HepG2 (cell line): ENCODE measurements around the gene PFKM. TPM values are rescaled to one million over a fixed set of nuclear protein-coding genes. Genes with fewer than 3 reads are reported as not detected.

Experiments used
- ATAC-seq: fragments of 200-7000 bp; cut with Tn5 transposase; 3 replicates; pipeline ENCODE4 v1.9.1; 2020; ENCODE audit warnings: mild to moderate bottlenecking, moderate library complexity
- BruUV-seq: library from RNA; stranded (reverse); fragments of 400-500 nt; replicated peaks from 2 replicates; lab custom pipeline; 2021; lab: Mats Ljungman, UMichigan
- CTCF ChIA-PET: fragments of 300-600 bp; formaldehyde crosslinking; extraction: SDS; loops from one replicate; lab custom pipeline; 2021; ENCODE audit warnings: low total read pairs, inconsistent platforms, low intra/inter-chr PET ratio; lab: Yijun Ruan, JAX
- POLR2A ChIA-PET: fragments of 350-600 bp; sonication (Branson Sonifier 250); formaldehyde crosslinking; loops from one replicate; lab custom pipeline; 2020; ENCODE audit warnings: antibody characterized with exemption, inconsistent platforms; lab: Yijun Ruan, JAX
- DNase-seq: peaks from one replicate; pipeline ENCODE4 v3.0.0-alpha.2; 2015; ENCODE audit warnings: low spot score
- FAIRE-seq: peaks from 3 replicates; lab custom pipeline; 2011; peaks lifted over from hg19 to GRCh38; lab: Jason Lieb, UNC
- H2AFZ ChIP-seq: one replicate; pipeline ENCODE4 v1.6.1; 2011; ENCODE audit warnings: low read length, inconsistent platforms
- H3K27ac ChIP-seq: fragments of 300-600 bp; 3 replicates; pipeline ENCODE4 v1.8.0; 2011; ENCODE audit warnings: mixed run types, mild to moderate bottlenecking, mixed read lengths, low read length, inconsistent platforms; ENCODE audit not compliant: insufficient read depth; ENCODE audit errors: extremely low read length
- H3K27me3 ChIP-seq, 2 experiments: fragments of 200-600 bp in 1 of 2; 2 replicates in 1 of 2; 3 replicates in 1 of 2; pipeline versions ENCODE4 v1.6.0 to v1.8.0; 2011; ENCODE audit warnings: low read length in 2 of 2, mild to moderate bottlenecking in 2 of 2, moderate library complexity in 2 of 2, inconsistent platforms in 1 of 2; ENCODE audit not compliant: insufficient read depth in 2 of 2, control insufficient read depth in 1 of 2
- H3K36me3 ChIP-seq, 2 experiments: fragments of 200-600 bp in 1 of 2; replicated peaks in 1 of 2; 2 replicates in 1 of 2; 3 replicates in 1 of 2; pipeline versions ENCODE4 v1.5.1 to v1.8.0; 2011; ENCODE audit warnings: low read length in 2 of 2, inconsistent platforms in 1 of 2; ENCODE audit not compliant: insufficient read depth in 2 of 2, control insufficient read depth in 1 of 2
- H3K4me1 ChIP-seq: 2 replicates; pipeline ENCODE4 v1.5.1; 2012; ENCODE audit warnings: low read length, inconsistent platforms; ENCODE audit not compliant: insufficient read depth
- H3K4me2 ChIP-seq: 2 replicates; pipeline ENCODE4 v1.6.0; 2011; ENCODE audit warnings: low read depth, low read length, inconsistent platforms
- H3K4me3 ChIP-seq, 3 experiments: fragments of 200-600 bp in 1 of 3; sonication (generic), shearing (Covaris generic) in 1 of 3; replicated peaks in 1 of 3; 2 replicates each; pipeline ENCODE4 v1.5.1; 2011 to 2016; ENCODE audit warnings: low read length in 3 of 3, inconsistent platforms in 2 of 3, low read depth in 2 of 3, mild to moderate bottlenecking in 2 of 3, control low read depth in 1 of 3, mixed read lengths in 1 of 3; ENCODE audit not compliant: insufficient read depth in 1 of 3
- H3K79me2 ChIP-seq: one replicate; pipeline ENCODE4 v1.6.1; 2011; ENCODE audit warnings: low read length, inconsistent platforms; ENCODE audit not compliant: insufficient read depth
- H3K9ac ChIP-seq: 2 replicates; pipeline ENCODE4 v1.6.0; 2011; ENCODE audit warnings: mild to moderate bottlenecking, low read depth, low read length, inconsistent platforms; ENCODE audit not compliant: insufficient read depth
- H3K9me3 ChIP-seq: 2 replicates; pipeline ENCODE4 v1.5.1; 2012; ENCODE audit warnings: mild to moderate bottlenecking, low read length
- H4K20me1 ChIP-seq: 2 replicates; pipeline ENCODE4 v1.6.0; 2011; ENCODE audit warnings: inconsistent platforms, mild to moderate bottlenecking, low read length, moderate library complexity; ENCODE audit not compliant: insufficient read depth
- ATF7-NPFF ChIP-seq: sonication (generic); formaldehyde crosslinking; IDR thresholded peaks from 2 replicates; pipeline ENCODE4 v1.8.1; 2023; ENCODE audit warnings: mild to moderate bottlenecking, low read depth, missing genetic modification reagents, moderate library complexity
- CBX1 ChIP-seq: IDR thresholded peaks from one replicate; pipeline ENCODE4 v1.6.1; 2016; ENCODE audit warnings: antibody characterized with exemption, low read depth
- FOXC1 ChIP-seq: sonication (generic); formaldehyde crosslinking; IDR thresholded peaks from 2 replicates; pipeline ENCODE4 v1.8.0; 2022; ENCODE audit warnings: mild to moderate bottlenecking, missing genetic modification reagents, borderline replicate concordance
- GZF1 ChIP-seq: sonication (generic); formaldehyde crosslinking; IDR thresholded peaks from 2 replicates; pipeline ENCODE4 v1.5.1; 2020; ENCODE audit warnings: mild to moderate bottlenecking, missing genetic modification reagents
- HDAC2 ChIP-seq: sonication (generic); formaldehyde crosslinking; IDR thresholded peaks from 2 replicates; pipeline ENCODE4 v1.4.0; 2020; ENCODE audit warnings: missing genetic modification reagents
- PHF21A ChIP-seq: sonication (generic); formaldehyde crosslinking; IDR thresholded peaks from 2 replicates; pipeline ENCODE4 v1.5.0; 2020; ENCODE audit warnings: mild to moderate bottlenecking, missing genetic modification reagents
- YEATS4 ChIP-seq: sonication (generic); formaldehyde crosslinking; IDR thresholded peaks from 2 replicates; pipeline ENCODE4 v1.4.0; 2020; ENCODE audit warnings: missing genetic modification reagents, borderline replicate concordance
- ZKSCAN1 ChIP-seq: fragments of 150-350 bp; IDR thresholded peaks from 2 replicates; pipeline ENCODE4 v1.6.1; 2014; ENCODE audit warnings: low read length
- ZNF335 ChIP-seq: sonication (generic); formaldehyde crosslinking; IDR thresholded peaks from 2 replicates; pipeline ENCODE4 v1.4.0; 2020; ENCODE audit warnings: missing genetic modification reagents
- ZNF652 ChIP-seq: IDR thresholded peaks from 2 replicates; pipeline ENCODE4 v1.6.1; 2016; ENCODE audit warnings: low read depth, borderline replicate concordance
- WGBS: methylation state at CpG from one replicate; pipeline ENCODE4 v1.1.6; 2017; ENCODE audit warnings: low lambda C conversion rate; 5-methylcytosine and 5-hydroxymethylcytosine counted together
- in situ Hi-C: cut with HindIII; loops from 2 replicates; pipeline ENCODE4 v1.10.0; 2017; ENCODE audit warnings: low pct_unique_long_range_greater_than_20kb; ENCODE audit not compliant: extremely low pct_ligation_motif_present
- intact Hi-C: fragments of 100-400 bp; cut with micrococcal nuclease; formaldehyde crosslinking; loops from one replicate; pipeline ENCODE4 v1.10.0; 2022; ENCODE audit not compliant: unreplicated experiment
- polyA plus RNA-seq, 8 experiments: library from polyadenylated mRNA; depleted of rRNA in 3 of 8; stranded (reverse) in 7 of 8; unstranded in 1 of 8; fragments of >200 nt; fragmentation: Illumina TruSeq in 4 of 8; extraction: Trizol in 4 of 8; gene quantifications; 2 replicates each; pipeline versions ENCODE4 v1.2.1 to v1.2.3, GENCODE V29; 2011 to 2016; ENCODE audit warnings: low read depth in 4 of 8, missing spikeins in 1 of 8, mixed read lengths in 1 of 8; ENCODE audit not compliant: insufficient read depth in 1 of 8
- total RNA-seq, 5 experiments: library from RNA; depleted of rRNA; stranded (reverse); fragments of >200 nt; fragmentation: Illumina TruSeq; extraction: Trizol; gene quantifications; 2 replicates each; pipeline ENCODE4 v1.2.3, GENCODE V29; 2016; ENCODE audit warnings: low read depth in 1 of 5
- TF ChIP-seq, protein P1 (sequence below): sonication (generic); formaldehyde crosslinking; IDR thresholded peaks from 2 replicates; pipeline ENCODE4 v1.8.1; 2023; ENCODE audit warnings: missing genetic modification reagents, mild to moderate bottlenecking, borderline replicate concordance

The PFKM gene
- total and polyA plus RNA-seq, 2 of the 13 experiments (the other 11 are each of a cell fraction or from before 2014, with no cell fraction given) = 1.9 to 2.4 TPM

DNA sequence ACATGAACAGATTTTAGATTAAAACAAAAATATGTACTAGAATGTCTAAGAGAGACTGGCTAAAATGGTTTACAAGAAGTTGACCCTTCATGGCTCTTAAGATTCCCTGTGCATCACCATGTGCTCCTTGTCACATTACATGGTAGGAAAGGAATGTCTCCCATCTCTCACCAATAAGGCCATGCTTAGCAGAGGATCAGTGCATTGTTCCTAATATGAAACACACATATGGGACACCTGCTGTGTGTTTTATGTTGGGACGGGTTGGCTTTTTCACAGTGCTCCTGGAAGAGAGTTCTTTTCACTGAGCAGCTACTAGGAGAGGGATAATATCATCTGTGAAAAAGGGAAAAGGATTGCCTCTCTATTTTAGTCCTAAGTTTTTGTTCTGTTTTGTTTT, 9.6 kb downstream of the PFKM start:
- Histone ChIP-seq H3K27me3 (no peaks in the 10 kb centered on the region; a peak in 1 of 5 replicates), H3K9me3 (no peaks in the 10 kb centered on the region), H3K27ac (no peak overlapping the region), H3K36me3 (no peaks in the 10 kb centered on the region), H2AFZ (no peak overlapping the region), H3K4me1 (peaks cover 6% of the 10 kb centered on the region), H3K9ac (no peak overlapping the region), H3K79me2 (no peaks in the 10 kb centered on the region)
- in situ Hi-C loops = no loop called here
- no peak for DNase-seq
- WGBS = 94% methylated on average over 1 of the region's 1 CpG
- TF ChIP-seq ATF7-NPFF (CRISPR knock-in tag) = no peak
- TF ChIP-seq HDAC2 (CRISPR knock-in tag) = no peak
- TF ChIP-seq ZNF335 = no peak
- no peak for TF ChIP-seq ZNF652 (CRISPR knock-in tag)
- TF ChIP-seq, protein P1, sequence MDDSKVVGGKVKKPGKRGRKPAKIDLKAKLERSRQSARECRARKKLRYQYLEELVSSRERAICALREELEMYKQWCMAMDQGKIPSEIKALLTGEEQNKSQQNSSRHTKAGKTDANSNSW = no peak
- no peak for TF ChIP-seq GZF1 (CRISPR knock-in tag)
- TF ChIP-seq PHF21A = no peak
- TF ChIP-seq FOXC1 (CRISPR knock-in tag) = no peak
- TF ChIP-seq ZKSCAN1 = no peak
- TF ChIP-seq CBX1 = no peak
- TF ChIP-seq, all 625 proteins: peak for 0
- POLR2A ChIA-PET = no interaction called here
- CTCF ChIA-PET = no interaction called here
- intact Hi-C loops = no loop called here
- no peak overlapping the region for H3K4me3 ChIP-seq
- no peak for ATAC-seq
- H3K4me2 ChIP-seq = no peak overlapping the region
- no peak for FAIRE-seq
- no TSS peak for BruUV-seq
- H4K20me1 ChIP-seq = no peaks in the 10 kb centered on the region

DNA sequence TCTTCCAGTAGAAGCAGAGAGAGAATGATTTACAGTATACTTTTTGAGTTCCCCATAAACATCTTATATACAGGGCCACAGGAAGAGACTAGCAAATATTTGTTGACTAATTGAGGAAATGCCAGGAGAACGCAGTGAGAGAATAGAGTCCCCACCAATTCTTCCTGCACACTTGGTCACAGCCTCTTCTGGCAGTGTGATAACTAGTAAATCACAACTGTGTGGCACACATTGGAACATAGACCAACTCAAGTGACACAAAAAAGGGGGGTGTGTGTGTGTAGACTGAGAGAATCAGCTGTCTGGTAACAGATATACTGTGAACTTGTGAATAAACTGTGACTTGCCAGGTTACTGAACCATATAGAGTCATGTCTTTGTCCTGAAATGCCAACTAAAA, 10.2 kb downstream of the PFKM start:
- no peak overlapping the region for H3K4me3 ChIP-seq
- DNase-seq = no peak
- intact Hi-C loops = no loop called here
- no peak for TF ChIP-seq YEATS4 (CRISPR knock-in tag)
- TF ChIP-seq, all 625 proteins: peak for 0
- FAIRE-seq = no peak
- Histone ChIP-seq H3K4me1 (peaks cover 2% of the 10 kb centered on the region; the same call in 1 of the 2 replicates), H3K36me3 (no peaks in the 10 kb centered on the region), H3K9ac (no peak overlapping the region), H3K4me2 (no peak overlapping the region), H3K79me2 (no peaks in the 10 kb centered on the region), H3K27ac (no peak overlapping the region), H3K9me3 (no peaks in the 10 kb centered on the region), H3K27me3 (no peaks in the 10 kb centered on the region; a peak in 1 of 5 replicates), H4K20me1 (no peaks in the 10 kb centered on the region), H2AFZ (no peak overlapping the region)
- WGBS = 57% methylated on average over 1 of the region's 1 CpG
- no TSS peak for BruUV-seq
- ATAC-seq = no peak
- ChIA-PET CTCF (no interaction called here), POLR2A (no interaction called here)
- in situ Hi-C loops = no loop called here
